Measurements from ENCODE around the gene EHMT1. TPM values are rescaled to one million over a fixed set of nuclear protein-coding genes. Genes with fewer than 3 reads are reported as not detected.

EHMT1 gene
- total and polyA plus RNA-seq, 9 of the 15 experiments (the other 6 are each of a cell fraction or from before 2014, with no cell fraction given) = 2.2 to 76.0 (median 36.4) TPM

GRCh38 chr9:137708590-137709284 is 89.9 kb downstream of the EHMT1 start:
- no peak for FAIRE-seq
- Histone ChIP-seq H3K27ac (ENCODE audit: extremely low read depth, low read depth, low read length) (no peak overlapping the region), H3K4me2 (ENCODE audit: insufficient read depth, low read length) (no peak overlapping the region), H3K36me3 (ENCODE audit: control insufficient read depth, insufficient read depth, low read length) (peaks cover 26% of the 10 kb centered on the region; the same call in 2 of the 3 replicates), H3K9ac (ENCODE audit: insufficient read depth in 1 of 2, low read depth in 2 of 2, low read length in 2 of 2) (peak overlapping the region in 1 of 2 experiments; percentile 41; a peak in 2 of 4 replicates), H3K27me3 (ENCODE audit: control insufficient read depth in 2 of 2, insufficient read depth in 2 of 2, low read length in 2 of 2) (no peaks in the 10 kb centered on the region), H3K4me1 (replicated peaks in 1 of 2; ENCODE audit: control insufficient read depth in 2 of 2, insufficient read depth in 2 of 2, low read length in 2 of 2) (peaks cover 6 to 26% of the 10 kb centered on the region in 2 experiments; a peak in 3 of 5 replicates), H3K9me1 (ENCODE audit: control insufficient read depth, insufficient read depth, low read length) (no peaks in the 10 kb centered on the region), H3K9me3 (replicated peaks; ENCODE audit: control insufficient read depth, insufficient read depth, low read depth, low read length) (no peaks in the 10 kb centered on the region), H2AFZ (ENCODE audit: low read depth, low read length) (no peak overlapping the region), H3K4me3 (no peak overlapping the region), H3K79me2 (ENCODE audit: control insufficient read depth, insufficient read depth, low read length) (peaks cover 59% of the 10 kb centered on the region), H4K20me1 (replicated peaks; ENCODE audit: control insufficient read depth, insufficient read depth, low read length) (peaks cover 5% of the 10 kb centered on the region; the same call in 1 of the 2 replicates)
- POLR2A ChIA-PET = no interaction called here
- ATAC-seq = no peak
- WGBS (ENCODE audit: insufficient coverage, low coverage, missing lambda C conversion rate) = 88% methylated on average over 11 of the region's 11 CpGs
- intact Hi-C loops (cut with micrococcal nuclease) (no loop called here), in situ Hi-C loops (cut with MboI) (no loop called here)
- DNase-seq (ENCODE audit: extremely low read depth in 1 of 4, low spot score in 3 of 4) = no peak
- TF ChIP-seq ZNF764 (CRISPR knock-in tag; IDR thresholded peaks at IDR 0.05; ENCODE audit: low read depth) (no peak), ZNF165 (CRISPR knock-in tag; IDR thresholded peaks at IDR 0.05; ENCODE audit: borderline replicate concordance) (no peak), DLX4 (CRISPR knock-in tag; IDR thresholded peaks at IDR 0.05) (no peak), BRCA1 (IDR thresholded peaks at IDR 0.05) (no peak), BRCA1 (CRISPR knock-in tag; IDR thresholded peaks at IDR 0.05) (no peak), U2AF1 (optimal IDR thresholded peaks at IDR 0.05; ENCODE audit: low read depth, low read length) (no peak), NFIC (IDR thresholded peaks at IDR 0.05) (no peak), GATA2 (CRISPR knock-in tag; IDR thresholded peaks at IDR 0.05) (no peak), ZFP91 (CRISPR knock-in tag; IDR thresholded peaks at IDR 0.05) (no peak), ZNF445 (CRISPR knock-in tag; IDR thresholded peaks at IDR 0.05; ENCODE audit: low read depth) (no peak), HDAC1 (IDR thresholded peaks at IDR 0.05) (no peak)
- CTCF ChIA-PET (ENCODE audit: low intra/inter-chr PET ratio) = no interaction called here
- no TSS peak for BruUV-seq (replicated peaks)
